Astrocyte (in vitro differentiated cells and primary cell): ENCODE measurements around the gene BCL7A.

Experiments
- EZH2 ChIP-seq: IDR thresholded peaks from 2 replicates; pipeline ENCODE4 v1.6.1; 2012; ENCODE audit warnings: mild to moderate bottlenecking, low read length, inconsistent platforms; ENCODE audit not compliant: insufficient read depth
- TF ChIP-seq, protein P1 (sequence below): IDR thresholded peaks from 2 replicates; pipeline ENCODE4 v1.5.1; 2011; ENCODE audit warnings: low read depth, mild to moderate bottlenecking, inconsistent platforms, low read length, moderate library complexity; ENCODE audit not compliant: insufficient read depth

DNA sequence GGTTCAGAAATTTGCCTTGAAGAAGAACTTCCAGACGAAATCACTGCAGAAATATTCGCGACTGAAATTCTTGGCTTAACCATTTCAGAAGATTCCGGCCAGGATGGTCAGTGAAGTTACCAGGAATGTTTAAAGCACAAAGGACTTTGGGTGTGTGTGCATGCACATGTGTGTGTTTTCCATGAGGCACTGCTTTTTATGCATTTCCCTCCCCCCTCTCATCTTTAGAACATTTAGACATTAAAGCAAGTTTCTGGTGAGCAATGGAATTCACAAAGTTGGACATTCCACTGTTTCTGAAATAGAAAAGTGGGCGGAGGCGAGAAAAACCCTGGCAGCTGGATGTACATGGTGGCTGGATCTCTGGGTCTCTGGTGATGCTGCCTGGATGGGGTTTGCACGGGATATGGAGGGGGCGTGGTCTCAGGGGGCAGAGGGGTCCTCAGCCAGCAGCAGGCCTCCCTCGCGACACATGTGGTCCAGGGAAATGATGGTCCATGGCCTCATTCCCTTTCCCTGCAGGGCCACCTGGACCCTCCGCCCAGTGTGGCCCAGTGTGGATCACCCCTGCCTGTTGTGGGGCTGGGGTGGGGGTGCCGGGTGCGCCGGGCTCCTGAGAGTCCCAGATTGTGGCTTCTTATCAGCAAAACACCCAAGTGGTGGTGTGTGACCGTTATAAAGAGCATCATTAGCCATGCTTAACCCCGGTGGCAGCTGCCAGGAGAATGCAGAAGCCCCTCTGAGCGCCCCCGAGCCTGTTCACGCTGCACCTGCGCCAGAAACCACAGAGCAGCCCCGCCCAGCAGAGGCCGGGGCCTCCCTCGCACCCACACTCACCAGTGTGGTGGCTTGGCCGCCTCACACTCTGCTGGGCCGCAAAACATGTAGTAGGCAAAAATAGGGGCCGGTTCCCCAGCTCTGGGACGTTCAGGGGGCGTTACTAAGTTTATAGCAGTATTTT lies 17.8 kb upstream of the BCL7A start:
- TF ChIP-seq, protein P1, sequence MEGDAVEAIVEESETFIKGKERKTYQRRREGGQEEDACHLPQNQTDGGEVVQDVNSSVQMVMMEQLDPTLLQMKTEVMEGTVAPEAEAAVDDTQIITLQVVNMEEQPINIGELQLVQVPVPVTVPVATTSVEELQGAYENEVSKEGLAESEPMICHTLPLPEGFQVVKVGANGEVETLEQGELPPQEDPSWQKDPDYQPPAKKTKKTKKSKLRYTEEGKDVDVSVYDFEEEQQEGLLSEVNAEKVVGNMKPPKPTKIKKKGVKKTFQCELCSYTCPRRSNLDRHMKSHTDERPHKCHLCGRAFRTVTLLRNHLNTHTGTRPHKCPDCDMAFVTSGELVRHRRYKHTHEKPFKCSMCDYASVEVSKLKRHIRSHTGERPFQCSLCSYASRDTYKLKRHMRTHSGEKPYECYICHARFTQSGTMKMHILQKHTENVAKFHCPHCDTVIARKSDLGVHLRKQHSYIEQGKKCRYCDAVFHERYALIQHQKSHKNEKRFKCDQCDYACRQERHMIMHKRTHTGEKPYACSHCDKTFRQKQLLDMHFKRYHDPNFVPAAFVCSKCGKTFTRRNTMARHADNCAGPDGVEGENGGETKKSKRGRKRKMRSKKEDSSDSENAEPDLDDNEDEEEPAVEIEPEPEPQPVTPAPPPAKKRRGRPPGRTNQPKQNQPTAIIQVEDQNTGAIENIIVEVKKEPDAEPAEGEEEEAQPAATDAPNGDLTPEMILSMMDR = no peak
- TF ChIP-seq EZH2 = no peak
